Measurements from ENCODE around the gene MT1E. TPM values are rescaled to one million over a fixed set of nuclear protein-coding genes. Genes with fewer than 3 reads are reported as not detected.
"Not testable (repeated sequence)": the region's sequence is repeated elsewhere in the genome, so short reads cannot be mapped to it uniquely, and the experiment has no call there.

MT1E gene
- 10 to 100 TPM; 10.6 to 21.5 (median 15.0) TPM for polyA plus RNA-seq (ENCODE audit: insufficient read depth in 1 of 5, insufficient read length in 5 of 5, low replicate concordance in 1 of 5)
- long read RNA-seq, donor 1, transcript MT1E-201 (3 exons, 704 nt), result major isoform, 21 of 21 reads
- long read RNA-seq, donor 1, partial matches to known transcripts, result 0 of 21 reads
- long read RNA-seq, donor 1, other reads (novel, unspliced or antisense), result 0 of 21 reads
- long read RNA-seq, donor 2, transcript MT1E-201 (3 exons, 704 nt), result major isoform, 8 of 9 reads
- long read RNA-seq, donor 2, partial matches to known transcripts, result 0 of 9 reads
- long read RNA-seq, donor 2, other reads (novel, unspliced or antisense), result 0 of 9 reads
- long read RNA-seq, donor 3, transcript MT1E-201 (3 exons, 704 nt), result major isoform, 18 of 18 reads
- long read RNA-seq, donor 3, partial matches to known transcripts, result 0 of 18 reads
- long read RNA-seq, donor 3, other reads (novel, unspliced or antisense), result 0 of 18 reads
- long read RNA-seq, donor 4, partial matches to known transcripts, result 0 of 4 reads
- long read RNA-seq, donor 4, other reads (novel, unspliced or antisense), result 0 of 4 reads
- long read RNA-seq, donor 5, transcript MT1E-201 (3 exons, 704 nt), result major isoform, 14 of 14 reads
- long read RNA-seq, donor 5, partial matches to known transcripts, result 0 of 14 reads
- long read RNA-seq, donor 5, other reads (novel, unspliced or antisense), result 0 of 14 reads
- long read RNA-seq, donor 6, transcript MT1E-201 (3 exons, 704 nt), result major isoform, 37 of 39 reads
- long read RNA-seq, donor 6, partial matches to known transcripts, result 0 of 39 reads
- long read RNA-seq, donor 6, other reads (novel, unspliced or antisense), result 0 of 39 reads
- long read RNA-seq, donor 7, partial matches to known transcripts, result 0 of 4 reads
- long read RNA-seq, donor 7, other reads (novel, unspliced or antisense), result 0 of 4 reads
- long read RNA-seq, donor 8, partial matches to known transcripts, result 0 of 4 reads
- long read RNA-seq, donor 8, other reads (novel, unspliced or antisense), result 0 of 4 reads

DNA sequence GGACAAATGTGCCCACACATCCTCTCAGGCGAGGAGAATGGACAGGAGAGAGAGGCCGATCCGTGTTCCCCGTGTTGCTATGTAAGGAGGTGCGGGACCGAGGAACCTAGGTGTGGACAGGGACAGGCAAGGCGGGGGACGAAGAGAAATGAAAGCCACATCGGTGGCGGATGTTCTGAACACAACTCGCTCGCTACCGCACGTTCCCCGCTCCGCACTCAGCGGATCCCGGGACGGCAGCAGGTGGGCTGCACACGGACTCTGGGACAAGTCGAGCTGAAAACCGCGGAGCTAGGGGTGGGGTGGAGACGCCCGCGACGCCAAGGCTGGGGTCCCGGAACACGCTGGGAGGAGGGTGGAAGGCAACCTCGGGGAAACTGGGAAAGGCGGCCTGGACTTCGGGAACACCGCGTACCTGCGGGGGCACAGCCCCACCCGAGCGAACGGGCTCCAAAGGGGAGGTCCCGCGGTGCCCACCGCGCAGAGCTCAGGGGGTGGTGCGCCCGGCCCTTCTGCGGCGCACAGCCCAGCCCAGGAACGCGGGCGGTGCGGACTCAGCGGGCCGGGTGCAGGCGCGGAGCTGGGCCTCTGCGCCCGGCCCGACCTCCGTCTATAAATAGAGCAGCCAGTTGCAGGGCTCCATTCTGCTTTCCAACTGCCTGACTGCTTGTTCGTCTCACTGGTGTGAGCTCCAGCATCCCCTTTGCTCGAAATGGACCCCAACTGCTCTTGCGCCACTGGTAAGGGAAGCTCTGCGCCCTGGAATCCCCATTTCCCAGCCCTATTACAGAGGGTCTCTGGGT, at the start of gene MT1E:
Gene MT1E (plus strand): TSS at position 642 of the 803 bp plus-strand sequence. CDS start 71 bp downstream, at position 713.
- no peak for DNase-seq

DNA sequence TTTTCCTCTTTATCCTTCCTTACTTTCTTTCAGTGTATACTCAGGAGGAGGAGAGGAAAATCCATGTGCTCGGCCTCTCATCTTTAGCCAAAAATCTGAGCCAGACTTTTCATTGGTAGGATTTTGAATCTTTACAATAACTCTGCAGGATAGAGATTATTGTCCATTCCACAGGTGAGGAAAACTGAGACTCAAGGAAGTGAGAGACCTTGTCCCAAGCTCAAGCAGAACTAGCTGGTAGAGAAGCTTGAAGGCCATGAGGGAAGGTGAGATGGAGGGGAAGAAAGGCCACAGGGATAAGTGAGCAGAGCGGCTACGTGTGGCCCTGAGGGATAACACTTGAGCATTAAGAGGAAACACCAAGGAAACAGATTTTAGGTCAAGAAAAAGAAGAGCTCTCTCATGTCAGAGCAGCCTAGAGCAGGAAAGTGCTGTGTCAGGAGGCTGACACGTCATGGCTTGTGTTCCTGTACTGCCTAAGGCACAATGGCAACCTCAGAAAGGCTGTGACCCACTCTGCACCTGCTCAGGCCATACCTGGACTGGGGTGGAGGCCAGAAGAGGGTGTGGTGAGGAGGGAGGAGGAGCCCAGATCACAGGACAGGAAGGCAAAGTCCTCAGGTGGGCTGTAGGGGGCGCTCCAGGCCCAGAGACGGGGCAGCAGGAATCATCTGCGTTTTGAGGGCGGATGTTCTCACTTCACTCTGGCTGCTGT, 48.8 kb upstream of the MT1E start:
- peak in 1 of 2 donors; percentile 30 for DNase-seq

- no peak for DNase-seq
Measured at GRCh38 chr16:56577300-56577625, 48.3 kb upstream of the MT1E start.

- DNase-seq, result no peak
Measured at GRCh38 chr16:56580391-56581048, 45.1 kb upstream of the MT1E start.

DNA sequence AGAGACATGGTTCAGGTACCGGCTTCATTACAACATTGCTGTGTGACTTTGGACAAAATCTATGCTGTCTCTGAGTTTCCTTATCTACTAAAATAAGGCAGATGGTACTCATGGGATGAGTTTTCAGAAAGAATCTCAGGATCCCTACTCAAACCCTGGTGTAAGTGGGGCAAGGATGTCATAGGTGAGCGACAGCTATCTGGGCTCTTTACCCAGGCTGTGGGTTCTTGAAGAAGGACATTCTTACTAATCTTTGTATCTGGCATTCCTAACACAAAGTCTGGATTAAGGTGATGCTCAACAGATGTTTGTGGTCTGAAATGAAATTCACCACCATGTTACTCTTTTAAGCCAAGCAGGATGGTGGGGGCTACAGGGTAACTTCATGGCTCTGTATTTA, 42.7 kb upstream of the MT1E start:
- not testable (repeated sequence) for DNase-seq

- no peak for DNase-seq
Measured at GRCh38 chr16:56583351-56584168, 42.0 kb upstream of the MT1E start.

DNA sequence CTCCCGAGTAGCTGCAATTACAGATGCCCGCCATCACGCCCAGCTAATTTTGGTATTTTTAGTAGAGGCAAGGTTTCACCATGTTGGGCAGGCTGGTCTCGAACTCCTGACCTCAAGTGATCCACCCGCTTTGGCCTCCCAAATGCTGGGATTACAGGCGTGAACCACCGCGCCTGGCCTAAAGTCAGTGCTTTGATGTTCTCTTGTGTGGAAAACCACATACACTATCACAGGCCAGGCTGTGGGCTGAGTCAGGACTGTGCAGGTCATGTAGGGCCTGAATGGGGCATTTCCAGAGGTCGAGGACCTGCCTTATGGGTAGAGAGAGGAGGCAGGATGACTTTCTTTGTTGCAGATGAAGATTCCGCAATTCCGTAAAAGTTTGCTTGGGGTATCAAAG, 41.3 kb upstream of the MT1E start:
- no peak for DNase-seq

DNA sequence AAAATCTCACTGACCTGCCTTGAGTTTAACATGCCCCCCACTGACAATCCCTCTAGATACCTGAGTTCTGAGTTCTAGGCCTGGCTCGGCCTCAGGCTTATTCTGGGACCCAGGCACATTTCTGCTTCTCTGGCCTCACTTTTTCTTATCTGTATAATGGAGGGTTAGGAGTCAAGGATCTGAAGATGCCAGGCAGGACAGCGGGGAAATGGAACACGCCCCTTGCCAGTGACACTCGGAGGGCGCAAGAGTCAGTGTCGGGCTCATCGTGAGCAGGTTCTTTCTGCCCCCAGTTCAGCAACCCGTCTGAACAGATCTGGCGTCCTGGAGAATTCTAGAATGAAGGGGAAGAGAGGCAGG, 36.8 kb upstream of the MT1E start:
- no peak for DNase-seq

DNA sequence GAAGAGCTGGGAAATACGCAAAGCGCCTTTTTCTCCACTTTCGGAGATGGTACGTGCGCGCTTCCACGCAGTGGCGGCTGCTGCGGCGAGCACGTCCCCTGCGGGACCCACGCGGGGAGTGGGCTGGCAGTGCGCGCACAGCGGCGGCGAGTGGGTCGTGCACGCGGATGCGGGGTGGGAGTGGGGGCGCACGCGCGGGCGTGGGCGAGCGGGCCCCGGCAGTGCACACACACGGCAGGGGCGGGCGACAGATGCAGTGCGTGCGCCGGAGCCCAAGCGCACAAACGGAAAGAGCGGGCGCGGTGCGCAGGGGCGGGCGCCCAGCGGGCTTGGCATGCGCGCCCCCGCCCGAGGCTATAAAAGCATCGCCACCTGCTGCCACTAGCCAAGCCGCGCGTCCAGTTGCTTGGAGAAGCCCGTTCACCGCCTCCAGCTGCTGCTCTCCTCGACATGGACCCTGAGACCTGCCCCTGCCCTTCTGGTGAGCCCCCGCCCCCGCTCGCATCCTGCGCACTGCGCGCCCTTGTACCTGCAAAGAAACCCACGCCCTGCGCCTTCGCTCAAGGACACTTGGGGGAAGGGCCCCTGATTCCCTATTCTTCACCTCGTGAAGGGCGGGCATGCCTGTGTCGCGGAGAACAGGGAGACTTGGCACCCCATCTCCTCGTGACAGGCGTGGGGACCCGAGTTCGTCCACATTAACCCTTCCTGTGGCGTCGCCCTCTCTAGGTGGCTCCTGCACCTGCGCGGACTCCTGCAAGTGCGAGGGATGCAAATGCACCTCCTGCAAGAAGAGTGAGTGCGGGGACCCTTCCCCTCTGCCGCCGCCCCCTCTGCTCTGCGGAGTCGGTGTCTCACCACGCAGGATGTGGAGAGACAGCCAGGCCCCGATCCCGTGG, 36.2 kb upstream of the MT1E start, which contains the start of gene MT3:
Gene MT3 (plus strand): TSS at position 388 of the 899 bp plus-strand sequence. CDS start 63 bp downstream, at position 451.
- no peak for DNase-seq

GRCh38 chr16:56591377-56592060, 34.1 kb upstream of the MT1E start:
- DNase-seq, result no peak

GRCh38 chr16:56593573-56594291, 31.8 kb upstream of the MT1E start:
- no peak for DNase-seq

GRCh38 chr16:56594292-56594619, 31.3 kb upstream of the MT1E start:
- DNase-seq, result no peak

DNA sequence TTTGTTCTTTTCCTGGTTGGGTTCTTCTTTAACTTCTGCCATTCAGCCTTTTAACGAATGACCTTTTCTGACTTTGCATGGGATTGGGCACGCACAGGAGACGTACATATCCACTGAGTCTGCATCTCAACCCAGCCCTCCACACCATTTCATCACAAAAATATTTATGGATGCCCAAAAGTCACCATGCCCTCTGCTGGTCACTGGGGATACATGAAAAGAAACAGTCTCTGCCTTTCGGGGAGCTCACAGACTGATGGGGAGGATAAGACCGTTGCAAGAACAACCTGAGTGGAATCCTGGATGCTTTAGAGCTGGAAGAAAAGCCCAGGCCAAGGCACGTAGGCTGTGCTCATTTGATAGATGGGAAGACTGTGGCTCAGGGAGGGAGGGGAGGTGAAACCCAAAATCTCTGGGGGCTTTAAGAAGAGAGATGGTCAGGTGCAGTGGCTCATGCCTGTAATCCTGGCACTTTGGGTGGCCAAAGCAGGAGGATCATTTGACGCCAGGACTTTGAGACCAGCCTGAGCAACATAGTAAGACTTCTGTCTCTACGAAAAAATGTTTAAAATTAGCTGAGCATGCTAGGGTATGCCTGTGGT, 25.1 kb upstream of the MT1E start:
- no peak for DNase-seq

GRCh38 chr16:56601325-56601724, 24.3 kb upstream of the MT1E start:
- DNase-seq, result no peak

DNA sequence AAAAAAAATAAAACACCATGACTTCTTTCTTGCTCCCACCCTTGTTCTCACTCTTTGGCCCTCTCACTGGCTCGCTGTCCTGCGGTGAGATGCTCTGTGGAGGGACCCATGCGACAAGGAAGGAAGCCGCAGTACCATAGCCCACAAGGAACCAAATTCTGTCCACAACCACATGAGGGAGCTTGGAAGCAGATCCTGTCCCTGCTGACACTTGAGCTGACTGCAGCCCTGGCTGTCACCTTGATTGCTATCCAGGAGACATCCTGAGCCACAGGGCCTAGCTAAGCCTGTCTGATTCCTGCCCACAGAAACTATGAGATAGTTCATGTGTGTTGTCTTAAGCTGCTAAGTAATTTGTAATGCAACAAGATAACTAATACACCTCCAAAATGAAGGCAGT, 22.0 kb upstream of the MT1E start:
- no peak for DNase-seq

DNA sequence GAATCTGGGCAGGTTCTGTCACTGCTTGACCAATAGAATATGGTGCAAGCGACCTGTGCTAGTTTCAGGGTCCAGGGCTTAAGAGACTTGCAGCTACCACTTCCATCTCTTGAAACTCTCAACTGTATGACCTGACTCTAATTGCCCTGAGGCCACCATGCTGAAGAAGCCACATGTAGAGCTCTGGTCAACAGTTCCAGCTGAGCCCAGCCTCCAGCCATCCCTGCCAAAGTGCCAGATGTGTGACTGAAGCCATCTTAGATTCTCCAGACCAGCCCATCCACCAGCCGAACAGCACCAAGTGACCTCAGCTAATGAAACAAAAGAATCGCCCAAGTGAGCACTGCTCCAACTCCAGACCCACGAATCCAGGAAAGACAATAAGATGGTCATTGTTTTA, 20.6 kb upstream of the MT1E start:
- no peak for DNase-seq

- no peak for DNase-seq
Measured at GRCh38 chr16:56605475-56605874, 20.1 kb upstream of the MT1E start.

All from right lung (tissue), 10 donors.